WTC11 (cell line): ENCODE measurements around the gene TMEM225B. TPM values are rescaled to one million over a fixed set of nuclear protein-coding genes. Genes with fewer than 3 reads are reported as not detected.

Experiments
- ATAC-seq: fragments of 200-7000 bp; cut with Tn5 transposase; 2 replicates; pipeline ENCODE4 v1.10.0; 2021; ENCODE audit warnings: mild to moderate bottlenecking, moderate library complexity
- CTCF ChIA-PET: fragments of 300-600 bp; sonication (Branson Sonifier 250); formaldehyde crosslinking; loops from one replicate; lab custom pipeline; 2021; ENCODE audit warnings: antibody characterized with exemption; lab: Charles Lee
- POLR2A ChIA-PET: fragments of 350-600 bp; sonication (Branson Sonifier 250); formaldehyde crosslinking; loops from one replicate; lab custom pipeline; 2021; ENCODE audit warnings: antibody characterized with exemption; lab: Charles Lee
- DNase-seq: peaks from one replicate; pipeline ENCODE4 v3.0.0; 2021; ENCODE audit warnings: low spot score
- H3K27ac Mint-ChIP-seq: 2 replicates; pipeline ENCODE4 v1.8.0; 2021; ENCODE audit warnings: mixed read lengths
- H3K27me3 Mint-ChIP-seq: 2 replicates; pipeline ENCODE4 v1.8.0; 2021; ENCODE audit warnings: low read depth, mild to moderate bottlenecking, moderate library complexity, mixed read lengths
- H3K36me3 Mint-ChIP-seq: 2 replicates; pipeline ENCODE4 v1.8.0; 2021; ENCODE audit warnings: mixed read lengths
- H3K4me1 Mint-ChIP-seq: 2 replicates; pipeline ENCODE4 v1.8.0; 2022; ENCODE audit warnings: mixed read lengths
- H3K4me3 Mint-ChIP-seq: 2 replicates; pipeline ENCODE4 v1.8.0; 2021; ENCODE audit warnings: mild to moderate bottlenecking, moderate library complexity, mixed read lengths
- H3K9me3 Mint-ChIP-seq: 2 replicates; pipeline ENCODE4 v1.8.0; 2021; ENCODE audit warnings: mixed read lengths
- ATF1 ChIP-seq: sonication (generic); formaldehyde crosslinking; IDR thresholded peaks from 2 replicates; pipeline ENCODE4 v1.8.1; 2023; ENCODE audit warnings: mild to moderate bottlenecking, moderate library complexity, missing genetic modification reagents
- CTCF ChIP-seq: fragments of 200-600 bp; IDR thresholded peaks from 2 replicates; pipeline ENCODE4 v1.8.0; 2022; ENCODE audit warnings: antibody characterized with exemption
- E2F1 ChIP-seq: sonication (generic); formaldehyde crosslinking; IDR thresholded peaks from 2 replicates; pipeline ENCODE4 v1.8.0; 2022; ENCODE audit warnings: mild to moderate bottlenecking, missing genetic modification reagents
- ELF4 ChIP-seq: sonication (generic); formaldehyde crosslinking; IDR thresholded peaks from 2 replicates; pipeline ENCODE4 v1.8.1; 2022; ENCODE audit warnings: low read depth, mild to moderate bottlenecking, moderate library complexity, missing genetic modification reagents
- ESRRA ChIP-seq: sonication (generic); formaldehyde crosslinking; IDR thresholded peaks from 2 replicates; pipeline ENCODE4 v1.8.1; 2022; ENCODE audit warnings: mild to moderate bottlenecking, missing genetic modification reagents, borderline replicate concordance
- HMGA2 ChIP-seq: fragments of 250-450 bp; sonication (Bioruptor Pico); IDR thresholded peaks from 2 replicates; pipeline ENCODE4 v1.4.0; 2021; ENCODE audit warnings: mild to moderate bottlenecking, moderate library complexity
- IRF2 ChIP-seq: sonication (generic); formaldehyde crosslinking; IDR thresholded peaks from 2 replicates; pipeline ENCODE4 v1.8.0; 2022; ENCODE audit warnings: low read depth, missing genetic modification reagents, borderline replicate concordance
- MXD4 ChIP-seq: fragments of 250-450 bp; sonication (Bioruptor Pico); IDR thresholded peaks from 2 replicates; pipeline ENCODE4 v1.8.0; 2021; ENCODE audit warnings: mild to moderate bottlenecking, moderate library complexity, borderline replicate concordance
- NFYB ChIP-seq: sonication (generic); formaldehyde crosslinking; conservative IDR thresholded peaks from 2 replicates; pipeline ENCODE4 v1.8.0; 2022; ENCODE audit warnings: low read depth, missing genetic modification reagents
- NR2C2 ChIP-seq: sonication (generic); formaldehyde crosslinking; IDR thresholded peaks from 2 replicates; pipeline ENCODE4 v1.8.0; 2022; ENCODE audit warnings: mild to moderate bottlenecking, missing genetic modification reagents
- PRRX2 ChIP-seq: fragments of 250-450 bp; sonication (Bioruptor Pico); IDR thresholded peaks from 2 replicates; pipeline ENCODE4 v1.8.0; 2021; ENCODE audit warnings: mild to moderate bottlenecking
- SMAD3 ChIP-seq: sonication (generic); formaldehyde crosslinking; IDR thresholded peaks from 2 replicates; pipeline ENCODE4 v1.8.0; 2022; ENCODE audit warnings: missing genetic modification reagents, mild to moderate bottlenecking, borderline replicate concordance
- SMAD4 ChIP-seq: sonication (generic); formaldehyde crosslinking; IDR thresholded peaks from 2 replicates; pipeline ENCODE4 v1.8.0; 2022; ENCODE audit warnings: mild to moderate bottlenecking, missing genetic modification reagents
- SOX15 ChIP-seq: fragments of 250-450 bp; sonication (Bioruptor Pico); IDR thresholded peaks from 2 replicates; pipeline ENCODE4 v1.9.0; 2021; ENCODE audit warnings: mild to moderate bottlenecking
- SP1 ChIP-seq: sonication (generic); formaldehyde crosslinking; conservative IDR thresholded peaks from 2 replicates; pipeline ENCODE4 v1.8.1; 2022; ENCODE audit warnings: missing genetic modification reagents
- STAT6 ChIP-seq: sonication (generic); formaldehyde crosslinking; conservative IDR thresholded peaks from 2 replicates; pipeline ENCODE4 v1.8.1; 2023; ENCODE audit warnings: mild to moderate bottlenecking, low read depth, missing genetic modification reagents, moderate library complexity
- USF1 ChIP-seq: sonication (generic); formaldehyde crosslinking; IDR thresholded peaks from 2 replicates; pipeline ENCODE4 v1.8.0; 2022; ENCODE audit warnings: mild to moderate bottlenecking, missing genetic modification reagents
- USF2 ChIP-seq: sonication (generic); formaldehyde crosslinking; IDR thresholded peaks from 2 replicates; pipeline ENCODE4 v1.8.1; 2023; ENCODE audit warnings: mild to moderate bottlenecking, missing genetic modification reagents, moderate library complexity
- ZBTB21 ChIP-seq: sonication (generic); formaldehyde crosslinking; IDR thresholded peaks from 2 replicates; pipeline ENCODE4 v1.8.1; 2023; ENCODE audit warnings: mild to moderate bottlenecking, missing genetic modification reagents, borderline replicate concordance
- ZNF317 ChIP-seq: sonication (generic); formaldehyde crosslinking; IDR thresholded peaks from 2 replicates; pipeline ENCODE4 v1.8.1; 2023; ENCODE audit warnings: low read depth, mild to moderate bottlenecking, moderate library complexity, missing genetic modification reagents, borderline replicate concordance
- ZNF396 ChIP-seq: fragments of 250-450 bp; sonication (Bioruptor Pico); IDR thresholded peaks from 2 replicates; pipeline ENCODE4 v1.8.0; 2021; ENCODE audit warnings: mild to moderate bottlenecking, moderate library complexity, borderline replicate concordance
- ZNF416 ChIP-seq: fragments of 250-450 bp; sonication (Bioruptor Pico); IDR thresholded peaks from 2 replicates; pipeline ENCODE4 v1.9.0; 2021; ENCODE audit warnings: mild to moderate bottlenecking, inconsistent platforms
- ZNF425 ChIP-seq: fragments of 250-450 bp; sonication (Bioruptor Pico); conservative IDR thresholded peaks from 2 replicates; pipeline ENCODE4 v1.9.0; 2021; ENCODE audit warnings: mild to moderate bottlenecking
- total RNA-seq: library from RNA; stranded (reverse); gene quantifications from 3 replicates; pipeline ENCODE4 v1.2.3, GENCODE V29; 2021

Gene TMEM225B
- total RNA-seq, 1 experiment from 2014 or later = 0.81 TPM

GRCh38 chr7:99625961-99626360 is 27.9 kb downstream of the TMEM225B start:
- DNase-seq (no peak), ATAC-seq (no peak)
- Mint-ChIP-seq H3K27ac (no peak overlapping the region), H3K4me1 (peaks cover 23% of the 10 kb centered on the region), H3K27me3 (no peaks in the 10 kb centered on the region), H3K9me3 (no peaks in the 10 kb centered on the region), H3K36me3 (peaks cover 83% of the 10 kb centered on the region), H3K4me3 (no peak overlapping the region)
- ChIA-PET POLR2A (no interaction called here), CTCF (interaction anchor here (0.5 kb wide), 1 partner anchor 362 kb away, joined by 3 read pairs; no protein-coding TSS in a partner anchor)
- TF ChIP-seq ZNF416 = no peak
- no peak for TF ChIP-seq SMAD4
- no peak for TF ChIP-seq ZBTB21 (CRISPR knock-in tag)
- no peak for TF ChIP-seq MXD4 (CRISPR knock-in tag)
- no peak for TF ChIP-seq PRRX2 (CRISPR knock-in tag)
- TF ChIP-seq CTCF = no peak
- no peak for TF ChIP-seq SOX15 (CRISPR knock-in tag)
- no peak for TF ChIP-seq SP1 (CRISPR knock-in tag)
- TF ChIP-seq USF1 (CRISPR knock-in tag) = no peak

- POLR2A ChIA-PET = no interaction called here
- no peak overlapping the region for H3K27ac Mint-ChIP-seq
- no peaks in the 10 kb centered on the region for H3K27me3 Mint-ChIP-seq
- no peak for ATAC-seq
- CTCF ChIA-PET = no interaction called here
- H3K9me3 Mint-ChIP-seq = no peaks in the 10 kb centered on the region
- peaks cover 30% of the 10 kb centered on the region for H3K4me1 Mint-ChIP-seq
- H3K36me3 Mint-ChIP-seq = peaks cover 82% of the 10 kb centered on the region
- H3K4me3 Mint-ChIP-seq = no peak overlapping the region
- no peak for DNase-seq
- TF ChIP-seq NR2C2 (CRISPR knock-in tag) (no peak), ZNF396 (CRISPR knock-in tag) (no peak), SMAD3 (CRISPR knock-in tag) (no peak), ATF1 (CRISPR knock-in tag) (no peak), HMGA2 (no peak), IRF2 (CRISPR knock-in tag) (no peak), SMAD4 (no peak), NFYB (no peak), E2F1 (CRISPR knock-in tag) (no peak), ZNF425 (no peak), PRRX2 (CRISPR knock-in tag) (no peak), USF2 (CRISPR knock-in tag) (no peak), ELF4 (no peak), STAT6 (CRISPR knock-in tag) (no peak), ESRRA (CRISPR knock-in tag) (no peak), ZNF317 (no peak)
These were observed 28.6 kb downstream of the TMEM225B start for GRCh38 chr7:99626661-99627060.
